HUDEP-2 (cell line): ENCODE results near the gene CSNK1D.

Experiments used
- DNase-seq, 76 experiments: peaks; one replicate each; lab custom pipeline; 2025; ENCODE audit not compliant: unreplicated experiment in 76 of 76; lab: John Stamatoyannopoulos, UW

Gene CSNK1D

GRCh38 chr17:82273327-82274133, at the start of gene CSNK1D:
CSNK1D (minus strand) TSS chr17:82273700; CDS start chr17:82273381, 319 bp downstream.
- peak in 70 of 76 experiments; percentile 16 to 99 (median 74) for DNase-seq

- no peak for DNase-seq
These were observed 49.3 kb upstream of the CSNK1D start for GRCh38 chr17:82322526-82323453.

- no peak for DNase-seq
These were observed 48.5 kb upstream of the CSNK1D start for GRCh38 chr17:82321947-82322466.

- DNase-seq: peak in 6 of 76 experiments; percentile 3 to 42 (median 16)
These were observed 47.7 kb upstream of the CSNK1D start for GRCh38 chr17:82320956-82321927.

- DNase-seq: no peak
These were observed 46.8 kb upstream of the CSNK1D start for GRCh38 chr17:82320140-82320840.

GRCh38 chr17:82319619-82320062, 46.1 kb upstream of the CSNK1D start:
- DNase-seq: no peak

- no peak for DNase-seq
These were observed 45.5 kb upstream of the CSNK1D start for GRCh38 chr17:82318772-82319606.

GRCh38 chr17:82318169-82318498, 44.6 kb upstream of the CSNK1D start:
- no peak for DNase-seq

GRCh38 chr17:82317394-82318168, 44.1 kb upstream of the CSNK1D start, which contains the start of gene CD7:
CD7 (minus strand) TSS chr17:82317608; CDS start chr17:82317495, 113 bp downstream.
- no peak for DNase-seq

GRCh38 chr17:82316651-82317393, 43.3 kb upstream of the CSNK1D start:
- no peak for DNase-seq

- DNase-seq: no peak
These were observed 42.3 kb upstream of the CSNK1D start for GRCh38 chr17:82315703-82316358.

- no peak for DNase-seq
These were observed 41.5 kb upstream of the CSNK1D start for GRCh38 chr17:82314727-82315605.

- no peak for DNase-seq
These were observed 40.7 kb upstream of the CSNK1D start for GRCh38 chr17:82314012-82314726.

- no peak for DNase-seq
These were observed 39.9 kb upstream of the CSNK1D start for GRCh38 chr17:82313195-82314011.
